AG20443 (cell line): ENCODE measurements around the gene G2E3.

Source experiments
- DNase-seq: peaks from one replicate; pipeline ENCODE4 v3.0.0; 2012; ENCODE audit warnings: low spot score, mixed read lengths

Gene G2E3

GRCh38 chr14:30656190-30656632 is 97.3 kb downstream of the G2E3 start:
- DNase-seq: peak; percentile 59

GRCh38 chr14:30657050-30657449 is 98.1 kb downstream of the G2E3 start:
- DNase-seq: no peak

GRCh38 chr14:30657606-30658163 is 98.7 kb downstream of the G2E3 start:
- peak; percentile 7 for DNase-seq

GRCh38 chr14:30658645-30659044 is 99.7 kb downstream of the G2E3 start:
- no peak for DNase-seq

GRCh38 chr14:30669594-30669993 is 110.6 kb downstream of the G2E3 start:
- no peak for DNase-seq
